ENCODE measurements around the gene FTO. TPM values are rescaled to one million over a fixed set of nuclear protein-coding genes. Genes with fewer than 3 reads are reported as not detected.

The FTO gene
- total RNA-seq, 2 experiments from 2014 or later: 48.6 to 53.2 TPM

GRCh38 chr16:53789137-53789536, 85.2 kb downstream of the FTO start:
- Mint-ChIP-seq H3K4me3 (no peak overlapping the region), H3K27ac (no peak overlapping the region), H3K4me1 (ENCODE audit: low read depth) (peaks cover 24% of the 10 kb centered on the region), H3K9me3 (no peaks in the 10 kb centered on the region), H3K27me3 (no peaks in the 10 kb centered on the region), H3K36me3 (ENCODE audit: low read depth) (peaks cover 5% of the 10 kb centered on the region)
- CTCF ChIA-PET: no interaction called here
- ATAC-seq (no peak), DNase-seq (no peak)
- POLR2A ChIA-PET: interaction anchor here (0.6 kb wide), 1 partner anchor 11 kb away, joined by 3 read pairs; no protein-coding TSS in a partner anchor
- intact Hi-C loops (cut with micrococcal nuclease): no loop called here
- TF ChIP-seq CTCF (IDR thresholded peaks at IDR 0.05): no peak

- CTCF ChIA-PET: no interaction called here
- H3K36me3 Mint-ChIP-seq (ENCODE audit: low read depth): peaks cover 5% of the 10 kb centered on the region
- DNase-seq: no peak
These were observed 88.4 kb downstream of the FTO start for GRCh38 chr16:53792161-53792951.

GRCh38 chr16:53803451-53803850, 99.5 kb downstream of the FTO start:
- H3K27ac Mint-ChIP-seq: no peak overlapping the region

More at GRCh38 chr16:53792161-53792951, 88.4 kb downstream of the FTO start:
- no peak for ATAC-seq
- H3K9me3 Mint-ChIP-seq: no peaks in the 10 kb centered on the region
- no peak for TF ChIP-seq CTCF (IDR thresholded peaks at IDR 0.05)
- H3K27me3 Mint-ChIP-seq: no peaks in the 10 kb centered on the region
- intact Hi-C loops (cut with micrococcal nuclease): no loop called here
- no peak overlapping the region for H3K4me3 Mint-ChIP-seq
- H3K4me1 Mint-ChIP-seq (ENCODE audit: low read depth): peaks cover 24% of the 10 kb centered on the region
- no peak overlapping the region for H3K27ac Mint-ChIP-seq
- POLR2A ChIA-PET: no interaction called here

GRCh38 chr16:53803998-53804397, 100.0 kb downstream of the FTO start:
- no peak for TF ChIP-seq CTCF (IDR thresholded peaks at IDR 0.05)
- Mint-ChIP-seq H3K27me3 (no peaks in the 10 kb centered on the region), H3K36me3 (ENCODE audit: low read depth) (peaks cover 7% of the 10 kb centered on the region), H3K4me3 (no peak overlapping the region), H3K9me3 (peaks cover 2% of the 10 kb centered on the region), H3K4me1 (ENCODE audit: low read depth) (peaks cover 22% of the 10 kb centered on the region), H3K27ac (no peak overlapping the region)
- ATAC-seq: no peak
- POLR2A ChIA-PET: no interaction called here
- no peak for DNase-seq
- intact Hi-C loops (cut with micrococcal nuclease): no loop called here
- CTCF ChIA-PET: no interaction called here

More at GRCh38 chr16:53803451-53803850, 99.5 kb downstream of the FTO start:
- Mint-ChIP-seq H3K4me1 (ENCODE audit: low read depth) (peaks cover 22% of the 10 kb centered on the region), H3K9me3 (peaks cover 3% of the 10 kb centered on the region), H3K27me3 (no peaks in the 10 kb centered on the region), H3K4me3 (no peak overlapping the region), H3K36me3 (ENCODE audit: low read depth) (peaks cover 9% of the 10 kb centered on the region)
- TF ChIP-seq CTCF (IDR thresholded peaks at IDR 0.05): no peak
- no peak for DNase-seq
- no peak for ATAC-seq
- intact Hi-C loops (cut with micrococcal nuclease): no loop called here
- ChIA-PET CTCF (interaction anchor here (1.0 kb wide), 1 partner anchor 17 kb away, joined by 3 read pairs; no protein-coding TSS in a partner anchor), POLR2A (no interaction called here)

GRCh38 chr16:53804467-53804866, 100.5 kb downstream of the FTO start:
- no peak for TF ChIP-seq CTCF (IDR thresholded peaks at IDR 0.05)
- Mint-ChIP-seq H3K4me3 (no peak overlapping the region), H3K36me3 (ENCODE audit: low read depth) (peaks cover 8% of the 10 kb centered on the region), H3K9me3 (peaks cover 2% of the 10 kb centered on the region), H3K27me3 (no peaks in the 10 kb centered on the region), H3K27ac (no peak overlapping the region), H3K4me1 (ENCODE audit: low read depth) (peaks cover 22% of the 10 kb centered on the region)
- ATAC-seq: no peak
- CTCF ChIA-PET: no interaction called here
- DNase-seq: no peak
- intact Hi-C loops (cut with micrococcal nuclease): no loop called here
- POLR2A ChIA-PET: no interaction called here

All from activated CD8-positive, alpha-beta T cell treated with anti-CD3 and anti-CD28 coated beads for 36 hours (primary cell).